Activated CD8-positive, alpha-beta T cell treated with anti-CD3 and anti-CD28 coated beads for 36 hours (primary cell): ENCODE data around the gene PCNX2. TPM values are rescaled to one million over a fixed set of nuclear protein-coding genes. Genes with fewer than 3 reads are reported as not detected.

Experiments used
- ATAC-seq: fragments of 200-7000 bp; cut with Tn5 transposase; one replicate; pipeline ENCODE4 v1.10.0; 2021; ENCODE audit warnings: mild to moderate bottlenecking, moderate library complexity
- CTCF ChIA-PET: fragments of 350-600 bp; sonication (Branson Sonifier 250); formaldehyde crosslinking; loops from one replicate; lab custom pipeline; 2021; ENCODE audit warnings: antibody characterized with exemption; lab: Charles Lee
- POLR2A ChIA-PET: fragments of 350-600 bp; sonication (Branson Sonifier 250); formaldehyde crosslinking; loops from one replicate; lab custom pipeline; 2021; ENCODE audit warnings: antibody characterized with exemption; lab: Charles Lee
- DNase-seq: peaks from one replicate; pipeline ENCODE4 v3.0.0-alpha.2; 2020
- H3K27ac Mint-ChIP-seq: one replicate; pipeline ENCODE4 v1.8.0; 2021; ENCODE audit warnings: mild to moderate bottlenecking, mixed read lengths
- H3K27me3 Mint-ChIP-seq: one replicate; pipeline ENCODE4 v1.8.0; 2021; ENCODE audit warnings: mixed read lengths
- H3K36me3 Mint-ChIP-seq: one replicate; pipeline ENCODE4 v1.8.0; 2021; ENCODE audit warnings: low read depth, mixed read lengths
- H3K4me1 Mint-ChIP-seq: one replicate; pipeline ENCODE4 v1.8.0; 2021; ENCODE audit warnings: low read depth, mixed read lengths
- H3K4me3 Mint-ChIP-seq: one replicate; pipeline ENCODE4 v1.8.0; 2021; ENCODE audit warnings: mild to moderate bottlenecking, moderate library complexity, mixed read lengths
- H3K9me3 Mint-ChIP-seq: one replicate; pipeline ENCODE4 v1.8.0; 2021; ENCODE audit warnings: mixed read lengths
- intact Hi-C: fragments of 100-400 bp; cut with micrococcal nuclease; formaldehyde crosslinking; loops from one replicate; pipeline ENCODE4 v1.10.0; 2022
- total RNA-seq, 2 experiments: library from RNA; stranded (reverse); gene quantifications; one replicate each; pipeline ENCODE4 v1.2.3, GENCODE V29; 2021
- TF ChIP-seq, protein P1 (sequence below): fragments of 200-600 bp; IDR thresholded peaks from one replicate; pipeline ENCODE4 v1.8.0; 2022; ENCODE audit warnings: antibody characterized with exemption, mild to moderate bottlenecking

PCNX2 gene
- total RNA-seq, 2 experiments from 2014 or later: 14.4 to 14.9 TPM

DNA sequence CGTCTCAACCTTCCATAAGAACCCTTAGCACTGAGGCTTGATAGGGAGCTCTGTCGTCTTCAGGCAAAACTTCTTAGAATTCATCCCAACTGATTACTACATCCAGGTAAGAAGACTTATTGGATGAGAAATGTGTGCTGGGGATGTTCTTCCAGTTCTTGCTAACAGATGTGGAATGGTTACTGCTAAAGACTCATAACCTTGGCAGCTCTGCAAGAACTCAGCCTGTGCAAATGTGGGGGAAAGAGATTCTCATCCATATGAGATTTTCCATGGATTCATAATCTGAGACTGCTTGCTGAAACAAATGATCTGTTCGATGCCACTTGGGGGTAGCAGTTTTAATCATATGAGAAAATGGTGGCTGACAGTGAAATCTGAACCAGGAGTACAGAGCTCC lies 296.9 kb downstream of the PCNX2 start:
- POLR2A ChIA-PET: no interaction called here

DNA sequence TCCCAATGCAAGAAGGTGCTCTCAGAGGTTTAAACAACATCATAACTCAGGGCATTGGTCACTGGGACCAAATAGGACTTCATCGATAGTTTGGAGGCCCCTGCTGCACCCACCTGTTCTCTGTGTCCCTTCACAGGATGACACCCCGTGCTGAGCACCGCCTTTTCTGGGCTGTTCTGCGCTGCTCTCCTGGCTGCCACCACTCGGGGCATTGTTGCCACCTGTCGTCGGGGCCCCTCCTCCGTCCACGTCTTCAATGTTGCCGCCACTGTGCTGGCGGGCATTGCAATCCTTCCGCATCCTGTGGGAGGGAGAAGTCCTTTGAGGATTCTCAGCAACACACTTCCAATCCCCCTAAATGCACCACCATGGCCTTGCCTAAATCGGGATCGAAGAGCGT lies 297.4 kb downstream of the PCNX2 start:
- no peak for ATAC-seq
- H3K27me3 Mint-ChIP-seq: no peaks in the 10 kb centered on the region
- CTCF ChIA-PET: no interaction called here
- peaks cover 67% of the 10 kb centered on the region for H3K36me3 Mint-ChIP-seq
- no peak overlapping the region for H3K27ac Mint-ChIP-seq
- intact Hi-C loops: no loop called here
- no peak overlapping the region for H3K4me3 Mint-ChIP-seq
- no peak for DNase-seq
- no peaks in the 10 kb centered on the region for H3K4me1 Mint-ChIP-seq
- TF ChIP-seq, protein P1, sequence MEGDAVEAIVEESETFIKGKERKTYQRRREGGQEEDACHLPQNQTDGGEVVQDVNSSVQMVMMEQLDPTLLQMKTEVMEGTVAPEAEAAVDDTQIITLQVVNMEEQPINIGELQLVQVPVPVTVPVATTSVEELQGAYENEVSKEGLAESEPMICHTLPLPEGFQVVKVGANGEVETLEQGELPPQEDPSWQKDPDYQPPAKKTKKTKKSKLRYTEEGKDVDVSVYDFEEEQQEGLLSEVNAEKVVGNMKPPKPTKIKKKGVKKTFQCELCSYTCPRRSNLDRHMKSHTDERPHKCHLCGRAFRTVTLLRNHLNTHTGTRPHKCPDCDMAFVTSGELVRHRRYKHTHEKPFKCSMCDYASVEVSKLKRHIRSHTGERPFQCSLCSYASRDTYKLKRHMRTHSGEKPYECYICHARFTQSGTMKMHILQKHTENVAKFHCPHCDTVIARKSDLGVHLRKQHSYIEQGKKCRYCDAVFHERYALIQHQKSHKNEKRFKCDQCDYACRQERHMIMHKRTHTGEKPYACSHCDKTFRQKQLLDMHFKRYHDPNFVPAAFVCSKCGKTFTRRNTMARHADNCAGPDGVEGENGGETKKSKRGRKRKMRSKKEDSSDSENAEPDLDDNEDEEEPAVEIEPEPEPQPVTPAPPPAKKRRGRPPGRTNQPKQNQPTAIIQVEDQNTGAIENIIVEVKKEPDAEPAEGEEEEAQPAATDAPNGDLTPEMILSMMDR: no peak
- POLR2A ChIA-PET: no interaction called here
- peaks cover 17% of the 10 kb centered on the region for H3K9me3 Mint-ChIP-seq

More for the DNA sequence above, 296.9 kb downstream of the PCNX2 start:
- peaks cover 13% of the 10 kb centered on the region for H3K9me3 Mint-ChIP-seq
- CTCF ChIA-PET: no interaction called here
- DNase-seq: no peak
- peaks cover 65% of the 10 kb centered on the region for H3K36me3 Mint-ChIP-seq
- no peaks in the 10 kb centered on the region for H3K4me1 Mint-ChIP-seq
- H3K27ac Mint-ChIP-seq: no peak overlapping the region
- ATAC-seq: no peak
- H3K27me3 Mint-ChIP-seq: no peaks in the 10 kb centered on the region
- TF ChIP-seq, protein P1: no peak
- no peak overlapping the region for H3K4me3 Mint-ChIP-seq
- intact Hi-C loops: no loop called here

DNA sequence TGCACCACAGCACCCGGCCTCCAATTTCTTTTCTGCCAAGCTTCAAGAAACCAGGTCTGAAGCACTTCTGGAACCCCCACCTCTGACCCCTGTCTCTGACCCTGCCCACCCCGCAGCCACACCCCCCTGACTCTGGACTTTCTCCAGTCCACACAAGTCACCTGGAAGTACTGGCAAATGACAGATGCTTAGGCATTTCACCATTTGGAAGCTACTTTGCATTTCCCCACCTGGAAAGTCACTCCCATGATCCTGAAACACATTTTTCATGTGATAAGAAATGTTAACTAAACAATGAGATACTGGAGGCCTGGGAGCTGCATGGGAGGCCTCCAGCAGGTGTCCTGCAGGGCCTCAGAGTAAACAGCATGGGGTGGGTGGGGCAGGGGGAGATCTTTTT lies 299.4 kb downstream of the PCNX2 start:
- H3K36me3 Mint-ChIP-seq: peaks cover 72% of the 10 kb centered on the region
- no peak overlapping the region for H3K4me3 Mint-ChIP-seq
- ATAC-seq (no peak), DNase-seq (no peak)
- TF ChIP-seq, protein P1: no peak
- H3K9me3 Mint-ChIP-seq: peaks cover 20% of the 10 kb centered on the region
- H3K27ac Mint-ChIP-seq: no peak overlapping the region
- CTCF ChIA-PET: no interaction called here
- POLR2A ChIA-PET: no interaction called here
- intact Hi-C loops: no loop called here
- H3K27me3 Mint-ChIP-seq: no peaks in the 10 kb centered on the region
- H3K4me1 Mint-ChIP-seq: no peaks in the 10 kb centered on the region

DNA sequence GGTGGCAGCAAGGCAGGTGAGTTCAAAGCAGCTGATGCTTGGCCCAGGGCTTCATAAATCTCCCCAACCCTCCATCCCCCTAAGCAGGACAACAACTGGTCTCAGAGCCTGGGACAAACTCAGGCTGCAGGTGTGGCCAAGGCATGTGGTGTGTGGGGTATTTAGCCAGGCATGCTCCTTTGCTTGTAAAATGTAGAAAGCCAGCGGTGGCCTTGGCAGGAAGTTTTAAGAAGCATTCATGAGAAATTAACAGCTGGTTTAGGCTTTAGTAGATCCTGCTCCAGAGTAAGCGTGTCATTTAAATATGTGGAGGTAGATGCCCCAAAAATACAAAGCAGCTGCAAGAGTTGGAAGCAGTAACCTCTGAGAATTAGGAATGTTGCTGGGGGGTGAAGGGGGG lies 300.3 kb downstream of the PCNX2 start:
- CTCF ChIA-PET: interaction anchor here (0.8 kb wide), 1 partner anchor 14 kb away, joined by 3 read pairs; no protein-coding TSS in a partner anchor
- DNase-seq: no peak
- no peak for ATAC-seq

DNA sequence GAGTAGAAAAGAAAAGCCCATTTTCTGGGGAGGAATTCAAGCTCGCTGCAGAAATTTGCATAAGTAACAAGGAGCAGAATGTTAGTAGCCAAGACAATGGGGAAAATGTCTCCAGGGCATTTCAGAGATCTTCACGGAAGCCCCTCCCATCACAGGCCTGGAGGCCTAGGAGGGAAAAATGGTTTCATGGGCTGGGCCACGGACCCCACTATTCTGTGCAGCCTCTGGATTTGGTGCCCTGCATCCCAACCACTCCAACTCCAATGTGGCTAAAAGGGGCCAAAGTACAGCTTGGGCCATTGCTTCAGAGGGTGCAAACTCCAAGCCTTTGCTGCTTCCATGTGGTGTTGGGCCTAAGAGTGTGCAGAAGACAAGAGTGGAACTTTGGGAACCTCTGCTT lies 302.0 kb downstream of the PCNX2 start:
- TF ChIP-seq, protein P1: no peak
- no peak overlapping the region for H3K27ac Mint-ChIP-seq
- H3K4me3 Mint-ChIP-seq: no peak overlapping the region
- DNase-seq: no peak
- no peaks in the 10 kb centered on the region for H3K4me1 Mint-ChIP-seq
- peaks cover 20% of the 10 kb centered on the region for H3K9me3 Mint-ChIP-seq
- H3K36me3 Mint-ChIP-seq: peaks cover 57% of the 10 kb centered on the region
- no peak for ATAC-seq
- intact Hi-C loops: no loop called here
- POLR2A ChIA-PET: interaction anchor here (0.6 kb wide), 1 partner anchor 148 kb away, joined by 3 read pairs; no protein-coding TSS in a partner anchor
- no peaks in the 10 kb centered on the region for H3K27me3 Mint-ChIP-seq
- CTCF ChIA-PET: no interaction called here

More for the DNA sequence above, 300.3 kb downstream of the PCNX2 start:
- intact Hi-C loops: no loop called here
- H3K9me3 Mint-ChIP-seq: peaks cover 20% of the 10 kb centered on the region
- H3K36me3 Mint-ChIP-seq: peaks cover 72% of the 10 kb centered on the region
- no peak overlapping the region for H3K4me3 Mint-ChIP-seq
- TF ChIP-seq, protein P1: no peak
- H3K27ac Mint-ChIP-seq: no peak overlapping the region
- POLR2A ChIA-PET: no interaction called here
- H3K27me3 Mint-ChIP-seq: no peaks in the 10 kb centered on the region
- no peaks in the 10 kb centered on the region for H3K4me1 Mint-ChIP-seq
